GM06990 (cell line): ENCODE results near the gene PRPS1.

Experiments
- DNase-seq: peaks from one replicate; pipeline ENCODE4 v3.0.0-alpha.2; 2011; ENCODE audit not compliant: insufficient read length; ENCODE audit errors: extremely low read depth
- H3K27me3 ChIP-seq: replicated peaks from 2 replicates; pipeline ENCODE4 v1.6.0; 2011; ENCODE audit warnings: low read length; ENCODE audit not compliant: control insufficient read depth, insufficient read depth
- H3K36me3 ChIP-seq: 2 replicates; pipeline ENCODE4 v1.5.1; 2011; ENCODE audit warnings: low read length; ENCODE audit not compliant: control insufficient read depth, insufficient read depth
- H3K4me3 ChIP-seq: replicated peaks from 2 replicates; pipeline ENCODE4 v1.5.1; 2011; ENCODE audit warnings: low read depth, mild to moderate bottlenecking, control low read depth, low read length
- CTCF ChIP-seq: IDR thresholded peaks from 2 replicates; pipeline ENCODE4 v1.5.1; 2011; ENCODE audit warnings: low read length, control low read depth, mild to moderate bottlenecking, inconsistent platforms; ENCODE audit not compliant: insufficient read depth, poor library complexity, severe bottlenecking

The PRPS1 gene

GRCh38 chrX:107676559-107677378 lies 48.5 kb downstream of the PRPS1 start:
- H3K4me3 ChIP-seq, result peak overlapping the region; percentile 61
- DNase-seq, result peak; percentile 76
- no peak for TF ChIP-seq CTCF
- H3K36me3 ChIP-seq, result no peaks in the 10 kb centered on the region
- H3K27me3 ChIP-seq, result no peaks in the 10 kb centered on the region

- no peak overlapping the region; the same call in 1 of the 2 replicates for H3K4me3 ChIP-seq
- no peak for TF ChIP-seq CTCF
- no peak for DNase-seq
- H3K27me3 ChIP-seq, result no peaks in the 10 kb centered on the region
- H3K36me3 ChIP-seq, result no peaks in the 10 kb centered on the region
Measured at GRCh38 chrX:107677501-107677901, 49.2 kb downstream of the PRPS1 start.

GRCh38 chrX:107677909-107678308 lies 49.6 kb downstream of the PRPS1 start:
- DNase-seq, result no peak
- TF ChIP-seq CTCF, result no peak
- no peaks in the 10 kb centered on the region for H3K36me3 ChIP-seq
- H3K27me3 ChIP-seq, result no peaks in the 10 kb centered on the region
- H3K4me3 ChIP-seq, result no peak overlapping the region

- Histone ChIP-seq H3K4me3 (no peak overlapping the region), H3K36me3 (no peaks in the 10 kb centered on the region), H3K27me3 (no peaks in the 10 kb centered on the region)
- DNase-seq, result peak; percentile 33
- TF ChIP-seq CTCF, result no peak
Measured at GRCh38 chrX:107678957-107679740, 50.8 kb downstream of the PRPS1 start.

- TF ChIP-seq CTCF, result no peak
- Histone ChIP-seq H3K27me3 (no peaks in the 10 kb centered on the region), H3K4me3 (no peak overlapping the region), H3K36me3 (no peaks in the 10 kb centered on the region)
- DNase-seq, result no peak
Measured at GRCh38 chrX:107682256-107682655, 53.9 kb downstream of the PRPS1 start.
